Muscle layer of duodenum (tissue), 2 donors: ENCODE results near the gene TEAD1.

Source experiments
- H3K27ac ChIP-seq: one replicate; pipeline ENCODE4 v1.7.0; 2013; ENCODE audit warnings: mild to moderate bottlenecking, low read length
- H3K27me3 ChIP-seq: one replicate; pipeline ENCODE4 v1.7.0; 2013; ENCODE audit warnings: low read depth, mild to moderate bottlenecking, control low read depth, low read length
- H3K36me3 ChIP-seq, 2 donors: one replicate each; pipeline ENCODE4 v1.7.0; 2013; ENCODE audit warnings: low read length in 2 of 2, control low read depth in 1 of 2, mild to moderate bottlenecking in 1 of 2; ENCODE audit not compliant: insufficient read depth in 2 of 2, control insufficient read depth in 1 of 2
- H3K4me1 ChIP-seq, 2 donors: one replicate each; pipeline ENCODE4 v1.7.0; 2013; ENCODE audit warnings: low read length in 2 of 2, mild to moderate bottlenecking in 2 of 2, control low read depth in 1 of 2, moderate library complexity in 1 of 2; ENCODE audit not compliant: insufficient read depth in 2 of 2, control insufficient read depth in 1 of 2
- H3K4me3 ChIP-seq, 2 donors: one replicate each; pipeline ENCODE4 v1.7.0; 2013; ENCODE audit warnings: low read length in 2 of 2, low read depth in 1 of 2, mild to moderate bottlenecking in 1 of 2
- H3K9me3 ChIP-seq, 2 donors: one replicate each; pipeline ENCODE4 v1.7.0; 2013; ENCODE audit warnings: low read length in 2 of 2, control low read depth in 1 of 2, mild to moderate bottlenecking in 1 of 2; ENCODE audit not compliant: control insufficient read depth in 1 of 2
- donor health status: healthy.

TEAD1 gene

DNA sequence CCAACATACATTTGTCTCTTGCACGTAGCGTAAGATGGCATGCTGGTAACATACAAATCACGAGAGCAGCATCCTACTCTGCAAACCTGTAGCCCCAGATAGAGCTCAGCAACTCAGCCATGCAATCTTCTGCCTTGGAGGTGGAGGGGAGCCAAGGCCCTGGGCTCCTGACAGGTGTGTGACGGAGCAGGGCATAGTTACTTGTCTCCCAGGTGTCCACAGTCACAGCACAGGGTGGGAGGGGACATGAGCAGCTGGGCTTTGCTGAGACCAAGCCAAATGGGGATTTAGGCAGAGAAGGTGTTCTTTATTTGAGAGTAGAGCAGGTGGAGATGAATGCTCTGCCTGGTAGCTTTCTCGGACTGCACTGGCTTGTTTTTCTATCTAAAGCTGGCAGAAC lies 111.7 kb downstream of the TEAD1 start:
- Histone ChIP-seq H3K4me3 (no peak overlapping the region), H3K36me3 (no peaks in the 10 kb centered on the region), H3K9me3 (no peaks in the 10 kb centered on the region), H3K27me3 (no peaks in the 10 kb centered on the region), H3K4me1 (no peaks in the 10 kb centered on the region), H3K27ac (no peak overlapping the region)

DNA sequence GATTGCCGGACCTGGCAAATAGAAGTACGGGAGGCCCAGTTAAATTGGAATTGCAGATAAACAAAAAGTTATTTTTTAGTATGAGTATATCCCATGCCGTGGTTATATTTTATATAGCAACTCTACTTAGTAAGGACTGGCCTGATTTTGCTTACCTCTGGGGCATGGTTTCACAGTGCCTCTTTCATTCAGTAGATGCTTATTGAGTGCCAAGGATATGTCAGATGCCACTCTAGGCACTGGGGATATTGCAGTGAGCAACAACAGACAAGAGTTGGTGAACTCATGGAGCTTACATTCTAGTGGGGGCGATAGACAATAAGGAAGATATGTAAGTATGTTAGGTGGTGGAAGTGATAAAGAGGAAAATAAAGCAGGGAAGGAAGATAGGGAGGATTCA lies 112.2 kb downstream of the TEAD1 start:
- no peaks in the 10 kb centered on the region for H3K9me3 ChIP-seq
- H3K27me3 ChIP-seq = no peaks in the 10 kb centered on the region
- H3K4me3 ChIP-seq = no peak overlapping the region
- H3K27ac ChIP-seq = no peak overlapping the region
- H3K36me3 ChIP-seq = no peaks in the 10 kb centered on the region
- no peaks in the 10 kb centered on the region for H3K4me1 ChIP-seq

DNA sequence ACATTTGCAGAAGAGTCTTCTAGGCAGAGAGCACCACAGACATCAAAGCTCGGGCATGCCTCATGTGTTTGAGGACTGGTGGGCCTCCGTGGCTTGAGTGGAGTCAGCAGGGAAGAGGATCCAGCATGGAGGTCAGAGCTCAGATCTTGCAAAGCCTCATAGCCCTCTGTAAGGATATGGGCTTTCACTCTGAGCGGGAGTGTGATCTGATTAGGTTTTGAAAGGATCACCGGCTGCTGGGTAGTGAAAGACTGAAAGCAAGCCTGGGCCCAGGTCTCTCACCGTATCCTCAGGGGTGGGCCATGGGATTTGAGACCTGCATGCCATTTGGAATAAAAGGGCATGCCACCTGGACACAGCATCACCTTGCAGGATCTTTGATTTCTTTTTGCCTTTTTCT lies 112.7 kb downstream of the TEAD1 start:
- H3K36me3 ChIP-seq = no peaks in the 10 kb centered on the region
- H3K9me3 ChIP-seq = no peaks in the 10 kb centered on the region
- no peak overlapping the region for H3K4me3 ChIP-seq
- no peaks in the 10 kb centered on the region for H3K4me1 ChIP-seq
- H3K27me3 ChIP-seq = no peaks in the 10 kb centered on the region
- H3K27ac ChIP-seq = no peak overlapping the region

DNA sequence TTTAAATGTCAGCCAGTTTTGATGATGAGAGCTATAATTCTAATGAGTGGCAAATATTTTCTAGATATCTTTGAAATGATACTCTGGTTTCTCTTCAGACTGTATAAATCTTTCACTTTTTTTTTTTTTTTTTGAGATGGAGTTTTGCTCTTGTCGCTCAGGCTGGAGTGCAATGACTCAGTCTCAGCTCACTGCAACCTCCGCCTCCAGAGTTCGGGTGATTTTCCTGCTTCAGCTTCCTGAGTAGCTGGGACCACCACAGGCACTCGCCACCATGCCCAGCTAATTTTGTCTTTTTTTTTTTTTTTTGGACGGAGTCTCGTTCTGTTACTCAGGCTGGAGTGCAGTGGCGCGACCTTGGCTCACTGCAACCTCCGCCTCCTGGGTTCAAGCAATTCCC lies 113.6 kb downstream of the TEAD1 start:
- no peak overlapping the region for H3K4me3 ChIP-seq
- no peaks in the 10 kb centered on the region for H3K4me1 ChIP-seq
- H3K27ac ChIP-seq = no peak overlapping the region
- no peaks in the 10 kb centered on the region for H3K9me3 ChIP-seq
- H3K27me3 ChIP-seq = no peaks in the 10 kb centered on the region
- no peaks in the 10 kb centered on the region for H3K36me3 ChIP-seq

DNA sequence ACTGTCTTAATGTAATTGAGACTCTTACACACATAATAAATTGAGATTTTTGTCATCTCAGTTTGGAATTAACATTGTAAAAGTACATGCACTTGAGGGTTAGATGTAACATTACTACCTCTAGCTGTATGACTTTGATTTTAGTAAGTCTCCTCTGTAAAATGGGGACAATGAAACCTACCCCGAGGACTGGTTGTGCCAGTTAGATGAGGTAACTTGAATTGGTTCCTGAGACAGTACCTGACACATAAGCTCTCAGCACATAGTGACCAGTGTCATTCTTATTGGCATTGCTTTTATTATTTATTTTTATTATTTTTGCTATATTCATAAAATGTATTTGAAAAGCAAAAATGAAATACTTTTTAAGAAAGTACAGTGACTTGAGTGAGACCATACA lies 114.8 kb downstream of the TEAD1 start:
- H3K4me3 ChIP-seq = no peak overlapping the region
- H3K9me3 ChIP-seq = no peaks in the 10 kb centered on the region
- H3K27me3 ChIP-seq = no peaks in the 10 kb centered on the region
- H3K4me1 ChIP-seq = no peaks in the 10 kb centered on the region
- H3K36me3 ChIP-seq = no peaks in the 10 kb centered on the region
- H3K27ac ChIP-seq = no peak overlapping the region

DNA sequence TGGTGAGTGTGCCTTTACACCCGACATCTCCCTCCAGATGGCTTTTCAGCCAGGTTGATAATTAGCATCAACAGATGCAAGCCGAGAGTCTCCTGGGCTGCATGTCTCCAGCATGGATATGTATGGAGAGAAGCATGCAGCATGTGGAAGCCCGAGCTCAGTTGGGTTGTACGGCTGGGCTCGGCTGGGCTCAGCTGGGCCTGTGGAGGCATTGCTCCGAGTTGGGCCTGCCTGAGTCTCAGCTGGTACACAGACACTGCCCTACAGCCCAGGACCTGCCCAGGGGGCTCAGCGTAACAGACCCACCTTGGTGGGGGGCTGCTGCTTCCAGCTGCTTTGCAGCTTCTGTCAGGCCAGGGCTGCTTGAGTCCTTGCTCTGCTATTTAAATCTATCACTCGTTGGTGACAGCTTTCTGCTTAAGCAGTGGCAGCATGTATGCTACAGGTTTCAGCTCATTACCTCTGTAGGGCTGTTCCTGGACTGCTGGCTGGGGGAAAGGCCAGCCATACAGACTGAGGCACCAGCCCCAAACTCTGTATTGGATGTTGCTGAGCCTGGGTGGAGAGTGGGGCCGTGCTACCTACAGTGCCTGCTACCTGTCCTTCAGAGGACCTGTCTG lies 115.5 kb downstream of the TEAD1 start:
- no peaks in the 10 kb centered on the region for H3K4me1 ChIP-seq
- no peaks in the 10 kb centered on the region for H3K9me3 ChIP-seq
- no peaks in the 10 kb centered on the region for H3K36me3 ChIP-seq
- H3K4me3 ChIP-seq = no peak overlapping the region
- H3K27ac ChIP-seq = no peak overlapping the region
- H3K27me3 ChIP-seq = no peaks in the 10 kb centered on the region

DNA sequence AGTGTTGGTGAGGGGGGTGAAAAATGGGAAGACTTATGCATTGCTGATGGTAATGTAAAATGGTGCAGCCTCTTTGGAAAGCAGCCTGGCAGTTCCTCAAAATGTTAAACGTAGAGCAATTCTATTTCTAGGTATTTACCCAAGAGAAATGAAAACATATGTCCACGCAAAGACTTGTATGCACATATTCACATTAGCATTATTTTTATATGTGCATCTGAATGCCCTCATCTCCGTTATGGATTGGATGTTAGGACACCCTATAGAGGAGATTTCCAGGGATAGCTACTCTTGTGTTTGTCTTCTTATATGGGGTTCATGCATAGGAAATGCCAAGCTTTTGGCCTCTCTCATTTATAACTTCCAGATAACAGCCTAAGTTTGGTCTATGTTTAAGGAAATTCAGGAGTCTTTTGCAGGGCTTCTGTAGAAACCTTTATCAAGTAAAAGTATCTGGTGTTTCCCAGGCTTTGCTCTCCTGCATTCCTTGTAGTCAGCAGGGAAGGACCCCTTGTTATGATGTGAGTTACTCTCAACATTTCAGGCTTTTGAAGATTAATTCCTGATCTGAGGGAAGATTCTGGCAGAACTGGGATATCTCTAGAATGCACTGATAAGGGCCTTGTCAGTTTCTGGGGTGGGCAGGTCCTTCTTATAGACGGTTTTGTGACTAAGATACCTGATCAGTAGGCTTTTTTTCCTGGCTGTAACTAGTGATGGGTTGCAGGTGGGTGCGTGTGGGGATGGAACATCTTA lies 116.8 kb downstream of the TEAD1 start:
- no peak overlapping the region for H3K27ac ChIP-seq
- no peaks in the 10 kb centered on the region for H3K27me3 ChIP-seq
- H3K36me3 ChIP-seq = no peaks in the 10 kb centered on the region
- H3K4me3 ChIP-seq = no peak overlapping the region
- no peaks in the 10 kb centered on the region for H3K4me1 ChIP-seq
- no peaks in the 10 kb centered on the region for H3K9me3 ChIP-seq

DNA sequence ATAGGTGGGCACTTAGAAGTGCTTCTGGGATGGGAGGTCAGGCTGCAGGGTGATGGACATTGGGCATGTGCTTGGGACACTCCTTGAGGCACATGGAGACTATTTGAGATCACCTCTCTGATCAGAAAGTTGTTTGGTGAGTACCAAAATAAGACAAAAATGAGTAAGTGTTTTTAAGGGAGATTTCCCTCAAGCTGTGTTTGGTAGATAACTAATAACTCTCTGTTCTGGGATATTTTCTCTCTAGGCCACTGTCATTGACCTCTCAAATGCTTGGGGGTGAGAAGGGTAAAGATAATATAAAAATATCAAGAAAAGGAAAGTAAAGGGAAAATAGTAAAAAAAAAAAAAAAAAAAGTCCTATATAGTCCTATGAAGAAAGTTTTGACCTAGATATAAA lies 117.8 kb downstream of the TEAD1 start:
- H3K36me3 ChIP-seq = no peaks in the 10 kb centered on the region
- H3K4me3 ChIP-seq = no peak overlapping the region
- no peaks in the 10 kb centered on the region for H3K9me3 ChIP-seq
- no peak overlapping the region for H3K27ac ChIP-seq
- no peaks in the 10 kb centered on the region for H3K27me3 ChIP-seq
- H3K4me1 ChIP-seq = no peaks in the 10 kb centered on the region

DNA sequence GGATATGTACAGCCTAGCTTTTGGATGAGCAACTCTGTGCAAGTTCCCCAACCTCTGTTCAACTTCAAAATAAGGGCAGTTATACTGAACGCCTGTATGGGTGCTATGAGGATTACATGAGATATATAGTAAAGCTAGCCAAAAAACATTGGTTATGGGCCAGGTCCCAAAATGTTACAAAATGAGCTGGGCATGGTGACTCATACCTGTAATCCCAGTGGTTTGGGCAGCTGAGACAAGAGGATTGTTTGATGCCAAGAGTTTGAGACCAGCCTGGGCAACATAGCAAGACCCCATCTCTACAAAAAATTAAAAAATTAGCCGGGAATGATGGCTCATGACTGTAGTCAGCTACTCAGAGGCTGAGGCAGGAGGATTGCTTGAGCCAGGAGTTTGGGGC lies 118.4 kb downstream of the TEAD1 start:
- no peaks in the 10 kb centered on the region for H3K27me3 ChIP-seq
- H3K9me3 ChIP-seq = no peaks in the 10 kb centered on the region
- H3K4me3 ChIP-seq = no peak overlapping the region
- H3K27ac ChIP-seq = no peak overlapping the region
- no peaks in the 10 kb centered on the region for H3K36me3 ChIP-seq
- H3K4me1 ChIP-seq = no peaks in the 10 kb centered on the region

DNA sequence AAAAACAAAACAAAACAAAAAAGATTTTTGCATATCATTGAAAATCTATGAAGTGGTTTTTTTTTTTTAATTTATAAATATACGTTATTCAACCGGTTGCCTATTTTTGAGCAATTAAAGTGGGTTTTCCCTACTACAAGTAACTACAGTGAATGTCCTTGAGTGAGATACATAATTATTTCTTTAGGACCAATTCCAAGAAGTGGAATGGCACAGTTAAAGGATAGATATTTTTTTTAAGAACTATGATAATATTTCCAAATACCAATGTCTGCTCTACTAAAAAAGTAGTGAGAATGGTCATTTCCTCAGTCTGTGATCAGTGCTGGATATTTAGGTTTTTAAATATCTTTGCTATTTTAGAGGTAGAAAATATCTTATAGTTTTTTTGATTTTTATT lies 118.8 kb downstream of the TEAD1 start:
- H3K27ac ChIP-seq = no peak overlapping the region
- H3K9me3 ChIP-seq = no peaks in the 10 kb centered on the region
- no peaks in the 10 kb centered on the region for H3K4me1 ChIP-seq

DNA sequence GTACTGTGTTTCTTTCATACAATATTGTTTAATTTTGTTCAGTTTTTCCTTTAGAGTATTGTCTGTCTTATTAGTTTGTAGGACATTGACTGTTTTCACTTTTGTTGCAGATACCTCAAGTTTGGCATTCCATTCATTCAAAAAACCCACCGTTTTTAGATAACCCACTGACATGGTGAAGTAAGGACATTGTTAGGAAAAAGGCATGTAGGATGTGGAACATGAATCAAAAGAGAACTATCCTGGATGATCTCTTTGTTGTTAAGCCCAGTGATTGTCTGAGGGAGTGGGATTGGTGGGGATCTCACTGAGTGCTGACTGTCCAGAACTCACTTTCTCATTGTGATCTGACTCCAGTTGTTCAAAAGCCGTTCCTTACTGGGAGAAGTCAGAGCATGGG lies 119.3 kb downstream of the TEAD1 start:
- Histone ChIP-seq H3K27me3 (no peaks in the 10 kb centered on the region), H3K4me3 (no peak overlapping the region), H3K4me1 (peaks cover 0 to 4% of the 10 kb centered on the region in 2 donors), H3K36me3 (no peaks in the 10 kb centered on the region), H3K9me3 (no peaks in the 10 kb centered on the region), H3K27ac (no peak overlapping the region)

More for the DNA sequence above, 118.8 kb downstream of the TEAD1 start:
- H3K4me3 ChIP-seq = no peak overlapping the region
- no peaks in the 10 kb centered on the region for H3K36me3 ChIP-seq
- H3K27me3 ChIP-seq = no peaks in the 10 kb centered on the region
